GM19328 (cell line): ENCODE data around the gene ZNF699.
"Not testable (repeated sequence)": the region's sequence is repeated elsewhere in the genome, so short reads cannot be mapped to it uniquely, and the experiment has no call there.

Source experiments
- ATAC-seq: cut with Tn5 transposase; IDR thresholded peaks from one replicate; pipeline ENCODE4 v1.9.1; 2021; ENCODE audit warnings: mild to moderate bottlenecking, moderate library complexity; ENCODE audit not compliant: unreplicated experiment

Gene ZNF699

DNA sequence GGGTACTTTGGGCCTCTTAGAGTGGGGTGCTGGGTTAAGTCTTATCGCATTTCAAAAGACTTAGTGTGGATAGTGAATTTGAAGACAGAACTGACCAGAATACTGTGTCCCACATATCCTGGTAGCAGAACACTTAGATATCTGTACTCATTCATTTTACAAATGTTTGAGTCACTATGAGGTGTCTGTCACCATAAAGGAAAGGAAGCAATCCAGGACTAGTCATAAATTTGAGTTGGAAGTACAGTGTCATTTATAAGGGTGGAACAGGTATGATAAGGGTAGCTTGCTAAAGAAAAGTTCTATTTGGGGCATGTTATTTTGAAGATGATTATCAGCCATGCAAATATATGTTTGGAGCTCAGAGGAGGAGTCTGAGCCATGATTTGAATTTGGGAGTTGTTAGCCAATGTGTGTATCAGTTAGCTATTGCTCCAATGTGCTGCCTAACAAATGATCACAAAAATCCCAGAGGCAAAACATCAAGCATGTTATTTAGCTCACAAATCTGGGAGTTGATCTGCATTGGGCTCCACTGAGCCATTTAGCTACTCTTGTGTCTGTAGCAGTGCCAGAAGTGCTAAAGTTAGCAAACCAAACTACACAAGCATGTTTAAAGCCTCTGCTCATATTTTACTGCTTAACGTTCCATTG is 20.3 kb downstream of the ZNF699 start:
- no peak for ATAC-seq

DNA sequence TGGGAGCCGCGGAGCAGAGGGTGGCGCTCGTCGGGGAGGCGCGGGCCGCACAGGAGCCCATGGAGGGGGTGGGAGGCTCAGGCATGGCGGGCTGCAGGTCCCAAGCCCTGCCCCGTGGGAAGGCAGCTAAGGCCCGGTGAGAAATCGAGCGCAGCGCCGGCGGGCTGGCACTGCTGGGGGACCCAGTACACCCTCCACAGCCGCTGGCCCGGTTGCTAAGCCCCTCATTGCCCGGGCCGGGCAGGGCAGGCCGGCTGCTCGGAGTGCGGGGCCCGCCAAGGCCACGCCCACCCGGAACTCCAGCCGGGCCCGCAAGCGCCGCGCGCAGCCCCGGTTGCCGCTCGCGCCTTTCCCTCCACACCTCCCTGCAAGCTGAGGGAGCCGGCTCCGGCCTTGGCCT is 26.2 kb downstream of the ZNF699 start:
- not testable (repeated sequence) for ATAC-seq

DNA sequence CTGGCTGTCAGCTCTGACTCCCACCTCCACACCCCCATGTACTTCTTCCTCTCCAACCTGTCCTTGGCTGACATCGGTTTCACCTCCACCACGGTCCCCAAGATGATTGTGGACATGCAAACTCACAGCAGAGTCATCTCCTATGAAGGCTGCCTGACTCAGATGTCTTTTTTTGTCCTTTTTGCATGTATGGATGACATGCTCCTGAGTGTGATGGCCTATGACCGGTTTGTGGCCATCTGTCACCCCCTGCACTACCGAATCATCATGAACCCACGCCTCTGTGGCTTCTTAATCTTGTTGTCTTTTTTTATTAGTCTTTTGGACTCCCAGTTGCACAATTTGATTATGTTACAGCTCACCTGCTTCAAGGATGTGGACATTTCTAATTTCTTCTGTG is 58.4 kb downstream of the ZNF699 start:
- no peak for ATAC-seq

DNA sequence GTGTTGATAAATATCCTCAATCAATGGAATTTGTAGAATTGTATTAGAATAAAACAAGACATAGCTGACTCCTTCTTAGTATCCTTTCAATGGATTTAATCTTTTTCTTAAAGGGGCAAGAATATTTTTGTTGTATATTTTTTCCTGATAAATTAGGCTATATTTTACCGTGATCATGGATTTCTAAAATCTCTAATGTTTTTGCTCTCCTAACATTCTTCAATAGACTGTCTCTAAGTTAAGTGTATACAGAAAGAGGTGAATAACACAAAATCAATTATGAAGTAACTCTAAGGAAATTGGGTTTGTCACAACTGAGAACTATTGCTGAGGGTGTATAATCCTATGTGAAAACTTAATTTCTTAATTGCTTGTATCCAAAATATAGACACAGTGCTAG is 59.0 kb downstream of the ZNF699 start, which contains the start of gene OR7E24:
TSS of gene OR7E24 (plus strand) at position 301 of the 400 bp plus-strand sequence. CDS start 114 bp downstream, outside the sequence.
- ATAC-seq = no peak
